HG02763 (cell line): ENCODE results near the gene PDIA5.

ENCODE experiments used
- ATAC-seq: cut with Tn5 transposase; IDR thresholded peaks from one replicate; pipeline ENCODE4 v1.9.1; 2021; ENCODE audit warnings: mild to moderate bottlenecking, moderate library complexity; ENCODE audit not compliant: unreplicated experiment

Gene PDIA5

GRCh38 chr3:123089611-123090331, 22.9 kb downstream of the PDIA5 start:
- no peak for ATAC-seq

- no peak for ATAC-seq
These were observed 24.1 kb downstream of the PDIA5 start for GRCh38 chr3:123090728-123091531.

- ATAC-seq, result no peak
These were observed 25.4 kb downstream of the PDIA5 start for GRCh38 chr3:123092243-123092642.

- no peak for ATAC-seq
These were observed 26.9 kb downstream of the PDIA5 start for GRCh38 chr3:123093696-123094095.

- ATAC-seq, result no peak
These were observed 27.9 kb downstream of the PDIA5 start for GRCh38 chr3:123094516-123095313.

GRCh38 chr3:123096126-123096525, 29.3 kb downstream of the PDIA5 start:
- ATAC-seq, result no peak

- ATAC-seq, result no peak
These were observed 29.9 kb downstream of the PDIA5 start for GRCh38 chr3:123096731-123097130.

GRCh38 chr3:123098426-123099330, 31.9 kb downstream of the PDIA5 start:
- ATAC-seq, result no peak

- no peak for ATAC-seq
These were observed 32.7 kb downstream of the PDIA5 start for GRCh38 chr3:123099331-123100192.

- no peak for ATAC-seq
These were observed 33.5 kb downstream of the PDIA5 start for GRCh38 chr3:123100193-123100776.

- no peak for ATAC-seq
These were observed 35.4 kb downstream of the PDIA5 start for GRCh38 chr3:123102249-123102648.

GRCh38 chr3:123102826-123103225, 36.0 kb downstream of the PDIA5 start:
- no peak for ATAC-seq

GRCh38 chr3:123104550-123104949, 37.7 kb downstream of the PDIA5 start:
- ATAC-seq, result no peak

- ATAC-seq, result no peak
These were observed 38.7 kb downstream of the PDIA5 start for GRCh38 chr3:123105201-123106189.

GRCh38 chr3:123110282-123110975, 43.6 kb downstream of the PDIA5 start:
- ATAC-seq, result no peak

- no peak for ATAC-seq
These were observed 44.3 kb downstream of the PDIA5 start for GRCh38 chr3:123110976-123111615.

GRCh38 chr3:123111640-123112039, 44.8 kb downstream of the PDIA5 start:
- no peak for ATAC-seq
